DOHH2 (cell line): ENCODE results near the gene ERP27.

ENCODE experiments used
- EZH2phosphoT487 ChIP-seq: fragments of 200-600 bp; sonication (generic); IDR thresholded peaks from 2 replicates; pipeline ENCODE4 v1.6.1; 2017; ENCODE audit warnings: borderline replicate concordance, mild to moderate bottlenecking, antibody characterized with exemption, low read length, moderate library complexity, mixed read lengths
- TF ChIP-seq, protein P1 (sequence below): fragments of 200-600 bp; sonication (generic); IDR thresholded peaks from one replicate; pipeline ENCODE4 v1.5.1; 2014; ENCODE audit warnings: antibody characterized with exemption, mild to moderate bottlenecking, low read depth, low read length; ENCODE audit not compliant: poor library complexity, severe bottlenecking

DNA sequence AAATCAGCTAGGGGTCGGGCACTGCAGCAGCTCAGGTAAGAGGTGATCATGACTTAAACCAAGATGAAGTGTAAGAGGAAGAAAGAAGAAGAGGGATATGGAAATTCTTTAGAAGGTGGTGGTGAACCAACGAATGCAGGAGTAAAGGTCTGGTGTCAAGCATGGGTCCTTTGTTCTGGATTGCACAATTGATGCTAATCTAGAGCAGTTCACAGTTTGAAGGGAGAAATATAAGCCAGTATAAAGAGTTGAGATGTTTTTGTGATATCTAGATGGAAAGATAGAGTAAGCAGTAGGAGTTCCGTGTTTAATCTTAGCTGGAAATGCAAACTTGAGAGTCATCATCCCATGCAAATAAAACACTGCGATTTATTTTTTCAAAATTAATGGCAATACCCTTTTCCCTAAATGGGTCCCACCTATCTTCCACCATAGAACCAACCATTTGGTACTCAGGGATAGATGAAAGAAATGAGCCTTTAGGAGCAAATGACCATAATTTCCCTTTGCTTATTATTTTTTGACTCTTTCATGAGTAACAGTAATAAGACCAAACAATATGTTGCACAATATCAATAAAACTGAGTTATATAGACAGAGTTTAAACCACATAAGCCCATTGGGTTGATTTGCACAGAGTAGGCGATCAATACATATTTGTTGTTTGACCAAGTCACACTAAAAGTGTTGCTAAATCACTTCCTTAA is 37.7 kb downstream of the ERP27 start:
- TF ChIP-seq, protein P1, sequence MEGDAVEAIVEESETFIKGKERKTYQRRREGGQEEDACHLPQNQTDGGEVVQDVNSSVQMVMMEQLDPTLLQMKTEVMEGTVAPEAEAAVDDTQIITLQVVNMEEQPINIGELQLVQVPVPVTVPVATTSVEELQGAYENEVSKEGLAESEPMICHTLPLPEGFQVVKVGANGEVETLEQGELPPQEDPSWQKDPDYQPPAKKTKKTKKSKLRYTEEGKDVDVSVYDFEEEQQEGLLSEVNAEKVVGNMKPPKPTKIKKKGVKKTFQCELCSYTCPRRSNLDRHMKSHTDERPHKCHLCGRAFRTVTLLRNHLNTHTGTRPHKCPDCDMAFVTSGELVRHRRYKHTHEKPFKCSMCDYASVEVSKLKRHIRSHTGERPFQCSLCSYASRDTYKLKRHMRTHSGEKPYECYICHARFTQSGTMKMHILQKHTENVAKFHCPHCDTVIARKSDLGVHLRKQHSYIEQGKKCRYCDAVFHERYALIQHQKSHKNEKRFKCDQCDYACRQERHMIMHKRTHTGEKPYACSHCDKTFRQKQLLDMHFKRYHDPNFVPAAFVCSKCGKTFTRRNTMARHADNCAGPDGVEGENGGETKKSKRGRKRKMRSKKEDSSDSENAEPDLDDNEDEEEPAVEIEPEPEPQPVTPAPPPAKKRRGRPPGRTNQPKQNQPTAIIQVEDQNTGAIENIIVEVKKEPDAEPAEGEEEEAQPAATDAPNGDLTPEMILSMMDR = no peak
- TF ChIP-seq EZH2phosphoT487 = no peak
